HG02610 (cell line): Measurements from ENCODE around the gene CHAD.

Experiments
- ATAC-seq: cut with Tn5 transposase; IDR thresholded peaks from one replicate; pipeline ENCODE4 v1.9.1; 2021; ENCODE audit warnings: mild to moderate bottlenecking, moderate library complexity; ENCODE audit not compliant: unreplicated experiment

CHAD gene, protein sequence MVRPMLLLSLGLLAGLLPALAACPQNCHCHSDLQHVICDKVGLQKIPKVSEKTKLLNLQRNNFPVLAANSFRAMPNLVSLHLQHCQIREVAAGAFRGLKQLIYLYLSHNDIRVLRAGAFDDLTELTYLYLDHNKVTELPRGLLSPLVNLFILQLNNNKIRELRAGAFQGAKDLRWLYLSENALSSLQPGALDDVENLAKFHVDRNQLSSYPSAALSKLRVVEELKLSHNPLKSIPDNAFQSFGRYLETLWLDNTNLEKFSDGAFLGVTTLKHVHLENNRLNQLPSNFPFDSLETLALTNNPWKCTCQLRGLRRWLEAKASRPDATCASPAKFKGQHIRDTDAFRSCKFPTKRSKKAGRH

DNA sequence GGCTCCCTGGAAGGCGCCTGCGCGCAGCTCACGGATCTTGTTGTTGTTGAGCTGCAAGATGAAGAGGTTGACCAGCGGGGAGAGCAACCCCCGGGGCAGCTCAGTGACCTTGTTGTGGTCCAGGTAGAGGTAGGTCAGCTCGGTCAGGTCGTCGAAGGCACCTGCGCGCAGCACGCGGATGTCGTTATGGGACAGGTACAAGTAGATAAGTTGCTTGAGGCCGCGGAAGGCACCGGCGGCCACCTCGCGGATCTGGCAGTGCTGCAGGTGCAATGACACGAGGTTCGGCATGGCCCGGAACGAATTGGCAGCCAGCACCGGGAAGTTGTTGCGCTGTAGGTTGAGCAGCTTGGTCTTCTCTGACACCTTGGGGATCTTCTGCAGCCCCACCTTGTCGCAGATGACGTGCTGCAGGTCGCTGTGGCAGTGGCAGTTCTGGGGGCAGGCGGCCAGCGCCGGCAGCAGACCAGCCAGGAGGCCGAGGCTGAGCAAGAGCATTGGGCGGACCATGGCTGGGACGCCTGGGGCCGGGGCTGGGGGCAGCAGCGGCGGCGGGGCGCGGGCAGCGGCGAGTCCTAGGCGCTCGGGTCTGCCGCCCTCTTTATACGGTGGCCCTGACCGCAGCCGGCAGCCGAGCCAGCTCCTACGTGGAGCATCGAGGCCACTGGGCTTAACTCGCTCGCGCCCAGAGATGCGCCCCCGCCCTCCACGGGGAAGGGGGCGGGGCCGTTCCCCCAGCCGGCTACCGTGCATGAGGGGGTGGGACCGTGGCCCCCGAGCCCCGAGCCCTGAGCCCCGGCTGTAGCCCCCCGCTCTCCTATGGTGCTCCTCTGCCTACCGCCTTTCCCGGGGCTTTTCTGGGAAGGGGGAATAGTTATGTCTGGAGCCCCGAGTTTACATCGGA, at the start of gene CHAD:
CHAD (minus strand) TSS at position 577 of the 904 bp plus-strand sequence; CDS start at position 510, 67 bp downstream.
- no peak for ATAC-seq

DNA sequence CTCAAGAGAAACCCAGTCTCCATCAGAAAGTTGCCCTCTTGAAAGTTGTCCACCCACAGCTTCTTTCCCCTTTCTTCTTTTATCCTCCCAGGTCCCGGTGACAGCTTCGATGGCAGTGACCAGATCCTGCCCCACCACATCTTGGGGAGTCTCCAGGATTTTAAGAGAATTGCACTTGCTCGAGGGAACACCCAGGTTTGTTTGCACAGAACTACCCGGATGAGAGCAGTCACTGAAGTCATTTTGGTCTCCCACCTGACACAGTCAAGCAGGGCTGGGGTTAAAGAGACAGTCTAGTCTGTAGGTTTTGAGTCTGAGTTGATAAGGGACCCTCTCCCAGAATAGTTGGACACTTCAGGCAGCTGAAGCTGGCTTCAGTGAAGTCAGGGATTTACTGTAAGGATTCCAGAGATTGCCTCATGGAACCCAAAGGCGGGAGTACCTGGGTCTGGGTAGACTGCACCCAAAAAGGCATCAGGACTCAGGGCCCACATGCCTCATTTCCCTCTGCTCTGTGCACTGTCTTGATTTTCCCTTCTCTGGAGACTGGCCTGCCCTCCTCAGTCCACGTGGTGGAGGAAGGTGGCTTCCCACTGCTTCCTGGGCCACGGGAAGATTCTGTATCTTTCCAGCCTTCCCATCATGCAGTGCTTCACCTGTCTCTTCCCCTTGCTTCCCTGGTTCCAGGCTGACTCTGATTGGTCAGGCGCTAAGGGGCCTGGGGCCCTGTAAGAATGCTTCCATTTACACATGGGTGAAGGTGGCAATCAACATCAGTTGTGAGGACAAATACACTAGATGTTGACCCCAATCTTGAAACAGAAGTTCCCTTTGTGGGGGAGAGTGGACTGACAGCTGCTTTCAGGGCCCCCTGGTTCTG, 49.1 kb upstream of the CHAD start:
- ATAC-seq, result no peak

DNA sequence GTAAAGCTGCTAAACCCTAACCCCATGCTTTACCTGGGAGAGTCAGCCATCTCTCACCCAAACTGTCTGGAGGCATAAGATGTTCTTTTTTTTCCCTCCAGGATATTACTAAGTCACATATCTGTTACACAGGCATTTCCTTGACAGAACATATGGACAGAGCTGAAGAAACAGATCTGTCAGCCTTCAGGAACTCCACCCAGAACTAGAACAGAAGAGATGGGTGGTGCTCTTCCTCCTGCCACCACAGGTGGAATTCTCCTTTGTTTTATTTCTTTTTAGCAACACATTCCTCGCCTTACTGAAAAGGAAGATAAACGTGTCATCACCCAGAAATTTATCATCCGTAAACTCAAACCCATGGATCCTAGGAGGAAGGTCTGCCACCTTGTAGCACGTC, 48.3 kb upstream of the CHAD start:
- no peak for ATAC-seq

DNA sequence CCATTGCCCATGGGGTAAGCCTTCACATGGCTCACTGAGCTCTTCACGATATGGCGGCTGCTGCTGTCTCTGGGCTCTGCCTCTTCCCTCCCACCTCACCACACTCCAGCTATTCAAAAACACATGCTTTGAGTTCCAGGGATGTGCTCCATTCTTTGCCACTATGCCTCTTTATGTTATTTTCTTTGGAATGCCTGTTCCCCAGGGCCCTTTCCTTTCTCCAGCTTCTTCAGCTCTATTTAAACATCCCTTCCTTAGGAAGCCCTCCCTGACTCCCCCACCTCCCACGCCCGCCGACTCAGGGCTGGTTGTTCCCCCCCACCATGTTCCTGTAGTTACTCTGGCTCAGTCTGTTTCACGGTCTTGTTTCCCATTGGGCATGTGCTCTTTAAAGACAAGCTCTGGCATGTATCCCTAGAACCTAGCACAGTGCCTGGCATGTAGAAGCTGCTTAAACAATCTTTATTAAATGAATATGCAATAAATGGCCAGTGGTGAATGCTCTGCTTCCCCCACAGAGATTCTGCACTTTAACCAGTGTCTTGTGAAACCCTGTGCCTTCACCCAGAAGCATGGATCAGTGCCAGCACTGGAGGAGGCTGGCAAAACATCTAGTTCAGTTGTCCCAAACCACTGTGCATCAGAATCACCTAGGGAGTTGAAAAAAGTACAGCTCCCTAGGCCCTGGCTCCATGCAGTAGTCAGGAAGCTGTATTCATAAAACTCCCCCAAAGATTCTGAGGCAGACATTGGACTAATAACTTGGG, 46.4 kb upstream of the CHAD start:
- ATAC-seq, result no peak

DNA sequence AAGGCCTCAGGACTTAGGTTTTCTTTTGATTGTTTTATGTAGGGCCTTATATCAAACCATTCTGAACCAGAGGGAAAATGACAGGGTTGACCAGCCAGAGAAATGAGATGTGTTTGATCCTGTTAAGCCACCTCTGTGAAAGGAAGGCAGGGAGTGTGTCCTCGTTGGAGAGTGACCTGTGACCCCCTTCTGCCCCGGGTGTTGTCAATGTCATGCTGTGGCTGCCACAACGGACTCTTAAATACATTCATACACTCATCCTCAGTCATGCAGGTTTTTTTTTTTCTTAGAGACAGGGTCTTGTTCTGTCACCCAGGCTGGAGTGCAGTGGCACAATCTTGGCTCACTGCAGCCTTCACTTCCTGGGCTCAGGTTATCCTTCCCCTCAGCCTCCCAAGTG, 45.7 kb upstream of the CHAD start:
- no peak for ATAC-seq

DNA sequence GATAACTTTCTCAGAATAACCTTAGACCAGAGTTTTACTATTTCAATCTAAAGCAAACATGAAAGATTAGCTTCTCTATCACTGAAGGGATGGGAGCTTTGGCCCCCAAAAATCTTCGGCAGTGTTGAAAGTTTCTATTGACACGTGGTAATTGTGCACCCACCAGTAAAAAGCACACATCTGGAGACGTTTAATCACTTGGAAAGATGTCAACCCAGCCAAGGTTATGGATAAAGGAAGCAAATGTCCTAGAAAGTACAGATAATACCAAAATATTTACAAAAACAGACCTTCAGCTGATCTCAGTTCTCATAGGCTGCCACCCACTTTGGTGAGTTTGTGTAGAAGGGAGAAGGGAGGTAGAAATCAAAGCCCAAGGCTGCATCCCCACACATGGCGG, 44.8 kb upstream of the CHAD start:
- no peak for ATAC-seq

DNA sequence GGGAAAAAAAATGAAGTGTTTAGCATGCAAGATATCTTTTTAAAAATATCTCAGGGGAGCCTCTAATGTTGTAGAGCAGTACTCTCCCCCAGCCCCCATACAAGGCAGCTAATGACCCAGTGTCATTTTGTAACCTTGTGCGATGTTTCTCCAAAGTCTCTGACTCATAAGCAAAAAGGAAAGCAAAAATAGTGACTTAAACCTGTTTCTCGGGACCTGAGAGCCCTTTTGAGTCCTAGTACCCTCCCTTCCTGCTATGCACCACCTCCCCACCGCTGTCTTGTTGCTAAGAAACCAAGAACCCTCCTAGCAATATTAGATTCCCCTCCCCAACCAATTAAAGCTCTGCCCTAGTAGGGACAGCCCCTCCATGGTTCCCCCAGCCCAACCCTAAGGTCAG, 42.4 kb upstream of the CHAD start:
- peak; percentile 93 for ATAC-seq

DNA sequence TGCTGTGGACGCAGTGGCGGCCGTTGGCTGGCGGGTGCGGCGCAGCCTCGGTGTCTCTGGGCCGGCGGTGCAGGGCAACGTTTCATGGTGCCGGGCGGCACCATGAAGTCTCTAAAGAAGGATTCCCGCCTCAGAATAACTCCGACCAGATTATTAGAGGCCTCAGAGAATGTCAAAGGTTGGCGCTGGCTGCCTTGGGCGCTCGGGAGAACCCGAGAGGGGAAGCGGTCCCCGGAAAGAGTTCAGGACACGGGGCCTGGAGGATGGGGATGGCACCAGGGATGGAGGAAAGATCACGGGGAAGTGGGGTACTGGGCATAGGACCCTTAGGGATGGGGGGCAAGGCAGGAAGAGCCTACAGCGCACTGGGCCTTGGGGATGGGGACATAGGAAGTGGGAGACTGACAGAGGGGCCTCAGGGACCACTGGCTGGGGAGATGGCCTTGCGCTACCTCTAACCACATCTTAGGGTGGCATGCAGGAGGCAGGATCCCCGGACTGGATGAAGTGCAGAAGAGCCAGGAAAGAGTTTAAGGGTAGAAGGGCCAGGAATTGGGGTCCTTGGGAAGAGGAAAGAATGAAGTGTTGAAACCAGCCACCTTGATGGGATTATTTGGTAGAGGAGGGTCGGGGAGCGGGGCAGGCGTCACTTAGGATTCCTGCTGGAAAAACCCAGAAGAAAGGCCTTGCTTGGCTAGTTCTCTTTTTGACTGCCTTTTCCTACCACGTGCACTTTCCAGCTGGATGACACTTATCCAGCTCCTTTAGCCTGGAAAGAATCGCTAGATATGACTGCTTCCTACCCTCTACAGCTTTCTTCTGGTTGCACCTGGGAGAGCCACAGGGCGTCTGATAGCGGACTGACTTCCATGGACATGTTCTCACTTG, 40.1 kb upstream of the CHAD start:
- no peak for ATAC-seq

DNA sequence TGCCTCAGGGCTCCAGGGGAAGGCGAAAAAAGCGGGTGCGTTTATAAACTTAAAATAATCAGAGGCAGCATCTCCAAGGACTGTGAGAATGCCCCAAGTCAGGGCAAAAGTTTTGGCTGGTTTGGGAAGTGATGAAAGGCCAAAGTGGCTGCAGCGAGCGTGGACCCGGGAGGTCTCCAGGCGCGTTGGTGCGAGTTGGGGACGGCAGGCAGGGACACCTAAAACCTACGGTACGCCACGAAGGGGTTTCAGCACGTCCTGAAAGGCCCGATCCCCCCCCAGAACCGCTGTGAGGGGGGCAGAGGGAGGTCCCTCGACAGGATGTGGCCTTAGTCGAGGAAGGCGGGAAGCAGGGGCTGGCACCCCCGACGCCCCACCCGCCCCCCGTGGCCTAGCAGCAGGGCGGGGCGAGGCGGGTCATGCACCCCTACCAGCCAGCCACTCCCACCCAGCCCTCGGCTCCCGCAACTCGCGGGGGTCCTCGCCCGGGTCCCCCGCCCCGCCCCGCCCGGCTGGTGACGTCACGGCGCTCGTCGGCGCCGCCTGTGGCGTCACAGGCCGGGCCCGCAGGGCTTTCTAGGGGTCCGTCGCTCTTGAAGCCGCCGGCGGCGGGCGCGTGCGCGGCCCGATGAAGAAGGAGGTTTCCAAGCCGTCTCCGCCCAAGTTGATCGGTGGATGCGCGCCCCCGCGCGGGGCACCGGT, 39.3 kb upstream of the CHAD start, which contains the start of gene MYCBPAP:
MYCBPAP (plus strand) TSS at position 569 of the 702 bp plus-strand sequence. CDS start 236 bp downstream, outside the sequence.
- no peak for ATAC-seq

DNA sequence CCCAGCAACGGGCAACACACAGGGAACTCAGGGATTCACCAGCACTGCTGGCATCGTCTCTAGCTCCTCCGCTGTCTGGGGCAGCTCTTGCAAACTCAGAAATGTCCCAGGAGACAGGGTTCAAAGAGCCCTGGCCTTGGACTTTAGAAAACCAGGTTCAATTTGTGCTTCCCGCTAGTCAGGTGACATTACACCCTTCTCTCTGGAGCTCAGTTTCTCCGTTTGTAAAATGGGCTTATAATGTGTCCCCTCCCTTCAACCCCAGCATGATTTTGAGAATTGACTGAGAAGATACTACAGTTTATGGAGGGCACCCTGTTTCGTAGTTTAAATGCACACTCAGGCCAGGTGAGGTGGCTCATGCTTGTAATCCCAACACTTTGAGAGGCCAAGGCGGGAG, 37.6 kb upstream of the CHAD start:
- no peak for ATAC-seq

DNA sequence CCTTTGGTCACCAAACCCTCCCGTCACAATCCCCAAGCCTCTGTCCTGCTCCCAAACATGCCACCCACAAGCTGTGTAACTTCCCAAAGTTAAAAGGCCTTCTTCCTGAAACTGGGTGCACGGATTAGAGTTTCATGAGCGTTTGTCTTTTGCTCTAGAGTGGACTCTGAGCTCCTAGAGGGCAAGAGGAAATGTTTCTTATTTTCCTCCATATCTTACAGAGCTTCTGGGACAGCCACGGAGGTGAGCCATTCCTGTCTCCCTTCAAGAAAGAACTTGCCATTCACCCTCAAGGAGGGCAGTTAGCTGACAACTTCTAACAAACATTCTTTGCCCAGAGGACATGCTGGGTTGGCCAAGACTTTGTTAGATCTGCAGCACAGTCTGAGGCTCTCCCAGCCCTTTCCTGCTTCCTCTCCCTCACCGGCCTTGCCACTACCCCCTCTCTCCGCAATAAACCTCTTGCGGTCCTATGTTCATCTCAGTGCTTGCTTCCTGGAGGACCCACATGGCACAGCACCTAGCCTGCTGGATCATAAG, 37.0 kb upstream of the CHAD start:
- ATAC-seq, result no peak

DNA sequence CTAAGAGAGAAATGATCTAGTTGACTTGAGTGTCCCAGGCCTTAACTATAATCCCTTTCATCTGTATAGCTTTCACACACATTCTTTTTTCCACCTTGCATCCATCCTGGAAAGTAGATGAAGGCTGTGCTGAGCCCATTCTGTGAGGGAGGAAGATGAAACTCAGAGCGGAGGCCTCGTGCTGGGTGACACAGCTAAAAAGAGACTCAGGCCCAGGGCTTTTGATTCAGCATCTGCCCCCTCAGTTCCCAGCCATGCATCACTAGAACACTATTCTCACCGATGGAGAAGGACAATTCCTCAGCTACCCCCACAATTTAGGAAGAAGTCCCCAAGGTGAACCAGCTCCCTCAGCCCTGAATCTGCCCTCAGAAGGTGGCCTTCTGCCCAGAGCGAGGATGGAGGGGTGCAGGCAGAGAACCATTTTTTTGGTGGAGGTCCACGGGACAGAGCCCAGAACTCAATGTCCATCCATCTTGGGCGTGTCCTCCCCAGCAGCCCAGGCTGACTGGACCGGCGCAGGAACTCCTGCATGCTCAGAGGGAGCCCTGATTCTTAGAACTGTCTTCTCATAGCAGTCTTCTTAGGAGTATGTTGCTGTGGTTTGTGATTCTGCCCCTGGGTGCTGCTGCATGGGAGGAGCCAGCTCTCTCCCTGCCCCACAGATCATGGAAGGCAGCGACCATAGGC, 33.8 kb upstream of the CHAD start:
- ATAC-seq, result no peak

DNA sequence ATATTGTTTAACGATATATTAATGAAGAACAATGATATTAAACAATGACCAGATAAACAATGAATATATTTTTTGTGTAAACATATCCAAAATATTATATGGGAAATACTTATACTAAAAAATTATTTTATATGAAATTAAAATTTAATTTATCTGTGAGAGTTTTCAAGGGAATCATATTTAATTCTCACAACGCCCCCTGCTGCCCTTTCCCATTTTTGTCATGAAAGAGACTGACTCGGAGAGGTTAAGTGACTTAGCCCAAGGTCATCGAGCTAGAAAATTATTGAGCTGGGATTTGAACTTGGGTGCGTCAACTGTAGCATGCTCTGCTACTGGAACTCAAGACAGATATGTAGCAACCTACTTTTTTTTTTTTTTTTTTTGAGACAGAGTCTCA, 32.4 kb upstream of the CHAD start:
- ATAC-seq, result no peak

DNA sequence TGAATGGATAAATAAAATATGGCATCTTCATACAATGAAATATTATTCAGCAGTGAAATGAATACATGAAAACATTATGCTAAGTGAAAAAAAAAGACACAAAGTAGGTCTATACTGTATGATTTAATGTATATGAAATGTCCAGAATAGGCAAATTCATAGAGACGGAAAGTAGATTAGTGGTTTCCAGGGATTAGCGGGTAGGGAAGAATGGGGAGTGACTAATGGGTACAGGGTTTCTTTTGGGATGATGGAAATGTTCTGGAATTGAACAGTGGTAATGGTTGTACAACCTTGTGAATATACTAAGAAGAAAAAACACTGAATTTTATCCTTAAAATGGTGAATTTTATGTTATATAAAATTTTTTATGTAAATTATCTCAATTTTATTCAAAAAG, 31.0 kb upstream of the CHAD start:
- ATAC-seq, result no peak

DNA sequence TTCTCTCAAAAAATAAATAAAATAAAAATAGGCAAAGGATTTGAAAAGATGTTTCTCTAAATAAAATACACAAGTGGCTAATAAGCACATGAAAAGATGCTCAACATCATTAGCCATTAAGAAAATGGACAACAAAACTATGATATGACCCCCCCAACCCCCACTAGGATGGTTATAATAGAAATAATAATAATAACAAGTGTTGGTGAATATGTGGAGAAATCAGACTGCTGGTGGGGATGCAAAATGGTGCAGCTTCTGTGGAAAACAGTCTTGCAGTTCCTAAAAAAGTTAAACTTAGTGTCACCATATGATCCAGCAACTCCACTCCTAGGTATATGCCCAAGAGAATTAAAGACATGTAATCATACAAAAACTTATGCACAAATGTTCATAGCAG, 30.6 kb upstream of the CHAD start:
- ATAC-seq, result no peak

DNA sequence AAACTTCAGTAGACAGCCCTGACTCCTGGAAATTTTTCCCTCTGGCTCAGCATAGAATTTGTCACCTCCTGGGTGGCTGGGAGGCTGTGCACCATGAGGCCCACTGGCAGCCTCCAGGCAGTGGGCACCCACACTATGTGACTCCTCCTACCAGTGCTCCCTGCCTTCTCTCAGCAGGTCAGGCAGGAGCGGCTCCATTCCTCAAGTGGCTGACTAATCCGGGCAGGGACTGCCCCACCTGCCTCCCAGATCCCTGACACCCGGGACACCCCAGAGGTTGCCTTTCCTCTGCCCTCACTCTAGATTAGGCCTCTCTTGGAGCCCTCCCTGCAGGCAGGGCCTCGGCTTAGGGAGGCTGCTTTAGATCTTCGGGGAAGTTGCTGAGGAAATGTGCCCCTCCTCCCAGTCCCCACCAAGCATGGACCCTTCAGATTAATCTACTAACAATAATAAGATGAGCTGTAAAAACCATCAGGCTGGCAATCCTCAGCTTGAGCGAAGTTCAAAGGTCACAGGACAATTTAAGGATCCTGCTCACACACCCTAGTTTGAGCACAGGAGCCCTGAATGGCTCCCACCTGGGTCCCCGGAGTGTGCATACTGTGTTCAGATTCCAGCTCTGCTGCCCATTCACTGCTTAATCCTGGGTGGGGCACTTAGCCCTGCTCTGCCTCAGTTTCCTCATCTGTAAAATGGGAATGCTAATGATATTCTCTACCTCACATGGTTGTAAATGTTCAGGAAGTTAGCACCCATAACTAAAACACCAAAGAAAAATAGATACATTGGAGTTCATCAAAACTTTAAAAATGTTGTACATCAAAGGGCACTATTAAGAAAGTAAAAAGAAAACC, 29.6 kb upstream of the CHAD start:
- no peak for ATAC-seq

DNA sequence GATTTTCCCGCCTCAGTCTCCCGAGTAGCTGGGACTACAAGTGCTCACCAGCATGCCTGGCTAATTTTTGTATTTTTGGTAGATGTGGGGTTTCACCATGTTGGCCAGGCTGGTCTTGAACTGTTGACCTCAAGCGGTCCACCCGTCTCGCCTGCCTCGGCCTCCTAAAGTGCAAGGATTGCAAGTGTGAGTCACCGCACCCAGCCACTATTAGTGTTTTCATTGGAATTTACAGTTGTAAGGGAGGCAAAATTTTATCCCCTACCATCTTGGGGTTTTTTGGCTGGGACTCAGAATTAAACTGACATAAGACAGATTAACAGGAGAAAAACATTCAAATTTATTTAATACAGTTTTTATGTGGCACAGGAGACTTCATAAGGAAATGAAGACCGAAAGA, 27.2 kb upstream of the CHAD start:
- ATAC-seq, result no peak
